Measurements from ENCODE around the gene AOC3. TPM values are rescaled to one million over a fixed set of nuclear protein-coding genes. Genes with fewer than 3 reads are reported as not detected.

The AOC3 gene
- total and polyA plus RNA-seq, 2 of the 4 experiments (the other 2 are of a cell fraction) = 0.17 TPM; not detected in 1

GRCh38 chr17:42893359-42893758 lies 42.4 kb downstream of the AOC3 start:
- Histone ChIP-seq H3K4me1 (ENCODE audit: control insufficient read depth, insufficient read depth, low read length) (peaks cover 6% of the 10 kb centered on the region; the same call in 1 of the 2 replicates), H3K27me3 (ENCODE audit: control insufficient read depth, insufficient read depth, low read length) (peaks cover 5% of the 10 kb centered on the region), H2AFZ (replicated peaks; ENCODE audit: low read length, poor library complexity) (no peak overlapping the region), H3K79me1 (ENCODE audit: low read depth in 1 of 2, low read length in 2 of 2) (no peaks in the 10 kb centered on the region), H4K8ac (ENCODE audit: low read depth in 2 of 2, low read length in 2 of 2) (no peak overlapping the region), H3K4ac (ENCODE audit: low read depth, low read length) (no peak overlapping the region), H3K9me3 (ENCODE audit: control insufficient read depth, insufficient read depth, low read length) (no peaks in the 10 kb centered on the region), H3K18ac (ENCODE audit: low read depth, low read length) (no peak overlapping the region), H3K36me3 (ENCODE audit: control insufficient read depth, insufficient read depth, low read length) (no peaks in the 10 kb centered on the region), H4K5ac (ENCODE audit: low read depth, low read length) (no peak overlapping the region), H3K9ac (ENCODE audit: low read depth, low read length) (no peak overlapping the region), H3K14ac (replicated peaks; ENCODE audit: low read depth, low read length) (no peak overlapping the region; the same call in 1 of the 2 replicates), H2BK120ac (ENCODE audit: low read depth, low read length) (no peak overlapping the region), H3K27ac (ENCODE audit: insufficient read depth, low read length) (no peak overlapping the region), H3K23ac (ENCODE audit: low read depth, low read length) (no peak overlapping the region), H3K4me3 (ENCODE audit: insufficient read depth, low read depth, low read length) (no peak overlapping the region), H4K20me1 (ENCODE audit: insufficient read depth, low read length) (no peaks in the 10 kb centered on the region), H4K91ac (ENCODE audit: insufficient read depth, low read depth, low read length) (no peak overlapping the region), H2BK20ac (ENCODE audit: low read depth, low read length) (no peak overlapping the region), H2BK5ac (ENCODE audit: low read depth, low read length, poor library complexity, severe bottlenecking) (no peak overlapping the region), H2AK9ac (replicated peaks; ENCODE audit: low read depth, low read length, poor library complexity) (no peak overlapping the region), H3K56ac (ENCODE audit: extremely low read depth, insufficient read depth, low read length) (no peak overlapping the region), H2BK15ac (ENCODE audit: low read depth, low read length) (no peak overlapping the region), H3K9me1 (ENCODE audit: insufficient read depth, low read length) (peaks cover 7% of the 10 kb centered on the region; the same call in 1 of the 2 replicates), H2AK5ac (ENCODE audit: low read depth, low read length) (no peak overlapping the region), H3K4me2 (ENCODE audit: low read depth, low read length) (no peak overlapping the region)
- ChIA-PET POLR2A (ENCODE audit: unreplicated experiment) (no interaction called here), CTCF (interaction anchor here (0.6 kb wide), 1 partner anchor 246 kb away, joined by 5 read pairs; no protein-coding TSS in a partner anchor)
- no peak for ATAC-seq (ENCODE audit: low read depth)
- TF ChIP-seq NFE2L2 (IDR thresholded peaks at IDR 0.05; ENCODE audit: low read depth, low read length) = no peak
- TF ChIP-seq MAFK (IDR thresholded peaks at IDR 0.05; ENCODE audit: low read depth, low read length) = 0 out of 2 replicates have a peak, but pooled peaks have one; percentile 6
- in situ Hi-C loops (cut with MboI; ENCODE audit: low sequenced_read_pairs) (loop anchor here (25.0 kb wide), 1 partner anchor 419 kb away; no protein-coding TSS in a partner anchor), dilution Hi-C loops (cut with HindIII; ENCODE audit: low sequenced_read_pairs, unreplicated experiment) (no loop called here), intact Hi-C loops (cut with micrococcal nuclease) (no loop called here)
- no CpG with 5 or more reads among the region's 4 CpGs for WGBS, 2 experiments (ENCODE audit: extremely low coverage in 2 of 2, insufficient read length in 1 of 2)
- no peak for DNase-seq
- no TSS peak for BruUV-seq (replicated peaks)

Measured in IMR-90 (cell line).